NCI-H146 treated with DMSO at 0.1 percent for 48 hours (cell line): ENCODE measurements around the gene PADI1.

Experiments used
- DNase-seq: peaks from one replicate; lab custom pipeline; 2025; ENCODE audit not compliant: unreplicated experiment; lab: John Stamatoyannopoulos, UW

The PADI1 gene

DNA sequence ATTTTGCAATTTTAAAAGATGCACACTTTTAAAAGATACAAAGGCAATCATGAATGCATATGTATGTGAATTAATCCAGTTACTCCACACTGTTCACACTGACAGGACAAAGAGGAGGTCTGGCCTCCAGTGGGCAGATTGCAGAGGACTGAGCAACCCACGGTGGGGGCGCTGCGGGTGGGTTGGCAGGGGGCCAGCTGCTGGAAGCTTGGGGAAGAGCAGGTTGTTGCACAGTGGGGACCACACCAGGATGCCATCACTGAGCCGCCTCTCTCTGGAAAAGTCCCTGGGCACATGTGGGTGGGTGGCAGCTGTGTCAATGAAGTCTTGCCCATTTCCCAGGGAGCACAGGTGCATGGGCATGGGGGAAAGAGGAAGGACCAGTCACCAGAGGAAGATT, 90.4 kb downstream of the PADI1 start:
- no peak for DNase-seq
